GM12874 (cell line): Measurements from ENCODE around the gene COLQ.

Experiments used
- TF ChIP-seq, protein P1 (sequence below): IDR thresholded peaks from 2 replicates; pipeline ENCODE4 v1.5.1; 2011; ENCODE audit warnings: low read depth, mild to moderate bottlenecking, control low read depth, low read length, moderate library complexity; ENCODE audit not compliant: insufficient read depth

The COLQ gene

DNA sequence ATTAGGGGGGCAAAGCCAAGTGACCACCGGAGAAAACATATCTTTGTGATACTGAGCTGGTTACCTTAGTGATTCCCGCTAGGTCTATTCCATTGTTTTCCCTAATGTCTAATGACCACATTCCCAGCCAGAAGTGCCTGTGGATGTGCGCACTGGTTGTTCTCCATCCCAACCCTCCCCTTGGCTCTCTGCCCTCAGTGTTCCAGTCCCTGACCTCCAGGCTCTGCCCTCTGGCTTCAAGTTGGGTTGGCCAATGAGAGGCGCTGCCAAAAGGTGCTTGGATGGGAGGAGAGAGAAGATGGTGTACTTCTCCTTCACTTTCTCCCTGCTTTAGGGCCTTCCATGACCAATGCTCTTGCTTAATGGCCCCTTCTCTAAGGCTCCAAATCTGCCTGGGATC is 2.4 kb downstream of the COLQ start:
- TF ChIP-seq, protein P1, sequence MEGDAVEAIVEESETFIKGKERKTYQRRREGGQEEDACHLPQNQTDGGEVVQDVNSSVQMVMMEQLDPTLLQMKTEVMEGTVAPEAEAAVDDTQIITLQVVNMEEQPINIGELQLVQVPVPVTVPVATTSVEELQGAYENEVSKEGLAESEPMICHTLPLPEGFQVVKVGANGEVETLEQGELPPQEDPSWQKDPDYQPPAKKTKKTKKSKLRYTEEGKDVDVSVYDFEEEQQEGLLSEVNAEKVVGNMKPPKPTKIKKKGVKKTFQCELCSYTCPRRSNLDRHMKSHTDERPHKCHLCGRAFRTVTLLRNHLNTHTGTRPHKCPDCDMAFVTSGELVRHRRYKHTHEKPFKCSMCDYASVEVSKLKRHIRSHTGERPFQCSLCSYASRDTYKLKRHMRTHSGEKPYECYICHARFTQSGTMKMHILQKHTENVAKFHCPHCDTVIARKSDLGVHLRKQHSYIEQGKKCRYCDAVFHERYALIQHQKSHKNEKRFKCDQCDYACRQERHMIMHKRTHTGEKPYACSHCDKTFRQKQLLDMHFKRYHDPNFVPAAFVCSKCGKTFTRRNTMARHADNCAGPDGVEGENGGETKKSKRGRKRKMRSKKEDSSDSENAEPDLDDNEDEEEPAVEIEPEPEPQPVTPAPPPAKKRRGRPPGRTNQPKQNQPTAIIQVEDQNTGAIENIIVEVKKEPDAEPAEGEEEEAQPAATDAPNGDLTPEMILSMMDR, result no peak

DNA sequence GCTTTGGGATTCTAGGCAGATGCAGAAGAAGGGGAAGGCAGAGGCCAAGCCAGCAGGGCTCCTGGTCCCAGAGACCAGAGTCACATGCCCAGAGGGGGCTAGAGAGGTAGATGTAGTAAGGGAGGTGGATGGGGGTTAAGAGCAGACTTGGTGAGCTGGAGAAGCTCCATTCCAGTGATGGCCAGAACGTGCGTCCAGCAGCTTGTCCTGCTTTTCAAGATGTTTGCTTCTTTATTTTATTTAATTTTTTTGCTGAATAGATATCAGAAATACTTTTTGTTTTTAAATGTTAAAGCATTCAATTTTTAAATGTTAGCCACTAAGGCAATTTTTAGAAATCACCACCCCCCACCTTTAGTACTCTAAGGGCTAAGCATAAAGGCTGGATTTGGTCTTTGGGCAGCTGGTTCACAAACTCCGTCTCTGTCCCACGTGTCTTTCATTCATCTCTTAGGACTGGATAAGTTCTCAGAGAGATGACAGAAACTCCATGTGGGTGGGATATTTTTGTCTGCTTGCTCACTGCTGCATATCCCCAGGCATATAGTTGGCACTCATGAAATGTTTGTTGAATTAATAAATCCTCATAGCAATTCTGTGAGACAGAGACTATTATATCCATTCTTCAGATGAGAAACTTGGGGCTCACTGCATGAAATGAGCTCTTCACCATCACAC is 6.7 kb downstream of the COLQ start:
- TF ChIP-seq, protein P1, result no peak

DNA sequence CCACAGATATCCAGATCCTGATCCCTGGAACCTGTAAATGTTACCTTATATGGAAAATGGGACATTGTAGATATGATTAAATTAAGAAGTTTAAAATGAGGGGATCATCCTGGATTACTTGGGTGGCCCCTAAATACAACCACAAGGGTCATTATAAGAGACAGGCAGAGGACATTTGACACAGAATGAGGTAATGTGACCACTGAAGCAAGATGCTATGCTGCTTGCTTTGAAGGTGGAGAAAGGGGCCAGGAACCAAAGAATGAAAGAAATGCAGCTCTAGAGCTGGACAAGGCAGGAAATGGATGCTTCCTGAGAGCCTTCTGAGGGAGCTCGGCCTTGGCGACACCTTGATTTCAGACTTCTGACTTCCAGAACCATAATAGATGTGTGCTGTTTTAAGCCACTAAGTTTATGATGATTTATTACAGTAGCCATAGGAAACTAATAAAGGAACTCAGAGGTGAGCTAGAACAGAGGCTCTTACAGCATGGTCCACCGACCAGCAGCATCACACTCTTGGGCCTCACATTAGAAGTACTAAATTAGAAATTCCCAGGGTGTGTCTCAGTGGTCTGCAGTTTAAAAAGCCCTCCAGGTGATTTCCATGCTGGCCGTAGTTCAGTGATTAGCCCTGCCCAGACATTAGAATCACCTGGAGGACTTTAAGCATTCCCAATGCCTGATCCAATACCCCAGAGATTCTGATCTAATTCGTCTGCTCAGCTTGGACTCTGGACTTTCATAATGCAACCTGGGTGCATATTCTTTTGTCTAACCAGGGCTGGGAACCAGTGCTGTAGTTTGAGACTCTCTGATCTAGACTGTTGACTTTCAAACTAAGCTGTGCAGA is 7.5 kb downstream of the COLQ start:
- TF ChIP-seq, protein P1, result no peak

DNA sequence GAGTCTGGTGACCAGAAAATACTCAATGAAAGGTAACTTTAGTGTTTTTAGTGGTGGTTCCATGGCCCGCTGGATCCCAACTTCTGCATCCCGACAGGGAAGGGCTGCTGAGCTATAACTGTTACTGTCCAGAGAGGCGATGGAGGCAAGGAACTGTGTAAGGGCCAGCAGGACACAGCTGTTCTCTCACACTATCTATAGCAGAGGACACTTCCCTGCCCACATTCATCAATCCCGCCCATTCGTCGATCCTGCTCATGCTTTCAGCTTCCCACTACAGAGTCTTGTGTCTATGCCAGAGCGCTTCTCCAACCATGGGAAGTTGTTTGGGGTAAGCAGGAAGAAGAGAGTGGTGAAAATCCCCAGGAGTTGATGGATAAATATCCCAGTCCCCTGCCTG is 8.4 kb downstream of the COLQ start:
- TF ChIP-seq, protein P1, result no peak

DNA sequence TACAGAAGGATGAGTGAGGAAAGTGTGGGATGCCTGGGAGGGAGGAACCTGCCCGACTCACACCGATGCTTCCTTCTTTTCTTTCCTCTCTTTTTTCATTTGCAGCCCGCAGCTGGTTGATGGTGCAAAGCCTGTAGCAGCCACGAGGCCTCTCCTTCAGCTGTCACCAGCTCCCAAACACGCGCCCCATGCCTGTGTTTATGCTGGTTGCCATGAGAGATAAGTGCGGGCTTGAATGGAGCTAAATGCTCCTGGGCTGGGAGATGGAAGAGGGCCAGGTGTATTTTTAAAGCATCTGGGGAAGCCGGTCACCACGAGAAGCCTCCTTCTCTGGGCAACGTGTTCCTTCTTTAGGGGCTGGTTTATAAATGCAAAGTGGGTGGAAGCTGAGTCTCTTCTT is 9.3 kb downstream of the COLQ start:
- TF ChIP-seq, protein P1, result no peak

DNA sequence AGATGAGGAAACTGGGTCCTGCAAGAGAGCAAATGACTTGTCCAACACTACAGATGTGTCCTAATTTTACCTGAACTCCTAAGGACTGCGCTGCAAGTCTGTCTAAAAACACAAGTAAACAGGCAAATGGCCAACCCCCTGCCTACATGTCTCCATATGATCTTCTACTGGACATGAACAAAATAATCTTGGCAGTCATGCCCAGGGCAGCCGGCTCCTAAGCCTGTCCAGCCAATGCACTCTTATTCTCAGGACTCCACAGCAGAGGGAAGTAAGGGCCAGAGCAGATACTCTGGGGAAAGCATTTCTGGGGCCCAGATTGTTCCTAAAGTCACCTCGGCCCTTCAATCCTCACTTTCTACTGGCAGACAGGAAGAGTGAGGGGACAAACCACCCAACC is 10.3 kb downstream of the COLQ start:
- TF ChIP-seq, protein P1, result no peak

DNA sequence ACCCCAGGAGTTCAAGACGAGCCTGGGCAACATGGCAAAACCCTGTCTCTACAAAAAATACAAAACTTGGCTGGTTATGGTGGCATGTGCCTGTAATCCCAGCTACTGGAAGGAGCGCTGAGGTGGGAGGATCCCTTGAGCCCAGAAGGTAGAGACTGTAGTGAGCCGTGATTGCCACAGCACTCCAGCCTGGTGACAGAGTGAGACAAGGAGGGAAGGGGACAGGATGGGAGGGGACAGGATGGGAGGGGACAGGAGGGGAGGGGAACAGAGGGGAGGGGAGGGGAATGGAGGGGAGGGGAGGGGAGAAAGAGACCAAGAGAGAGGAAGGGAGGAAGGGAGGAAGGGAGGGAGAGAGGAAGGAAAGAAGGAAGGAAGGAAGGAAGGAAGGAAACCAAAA is 11.0 kb downstream of the COLQ start:
- TF ChIP-seq, protein P1, result no peak
